Ishikawa (cell line): Measurements from ENCODE around the gene FGF14.

ENCODE experiments used
- CEBPB ChIP-seq: IDR thresholded peaks from 2 replicates; pipeline ENCODE4 v1.6.1; 2012
- CREB1 ChIP-seq: IDR thresholded peaks from 2 replicates; pipeline ENCODE4 v1.6.1; 2012; ENCODE audit warnings: low read depth
- EGR1 ChIP-seq: IDR thresholded peaks from 2 replicates; pipeline ENCODE4 v1.6.1; 2012
- EP300 ChIP-seq: IDR thresholded peaks from 2 replicates; pipeline ENCODE4 v1.6.1; 2012; ENCODE audit warnings: borderline replicate concordance
- FOXM1 ChIP-seq: IDR thresholded peaks from 2 replicates; pipeline ENCODE4 v1.6.1; 2012; ENCODE audit warnings: low read depth, borderline replicate concordance
- MAX ChIP-seq: IDR thresholded peaks from 2 replicates; pipeline ENCODE4 v1.6.1; 2012
- NFIC ChIP-seq: IDR thresholded peaks from 2 replicates; pipeline ENCODE4 v1.6.1; 2012
- RAD21 ChIP-seq: IDR thresholded peaks from 2 replicates; pipeline ENCODE4 v1.6.1; 2012; ENCODE audit warnings: low read depth
- REST ChIP-seq: IDR thresholded peaks from 2 replicates; pipeline ENCODE4 v1.6.1; 2012; ENCODE audit warnings: low read depth, mild to moderate bottlenecking
- TAF1 ChIP-seq: IDR thresholded peaks from 2 replicates; pipeline ENCODE4 v1.6.1; 2012; ENCODE audit warnings: low read depth, mild to moderate bottlenecking
- TCF12 ChIP-seq: IDR thresholded peaks from 2 replicates; pipeline ENCODE4 v1.6.1; 2012; ENCODE audit warnings: low read depth
- TEAD4 ChIP-seq: IDR thresholded peaks from 2 replicates; pipeline ENCODE4 v1.6.1; 2012
- USF1 ChIP-seq: IDR thresholded peaks from 2 replicates; pipeline ENCODE4 v1.6.1; 2012
- YY1 ChIP-seq: IDR thresholded peaks from 2 replicates; pipeline ENCODE4 v1.6.1; 2012; ENCODE audit warnings: low read depth
- ZBTB7A ChIP-seq: IDR thresholded peaks from 2 replicates; pipeline ENCODE4 v1.6.1; 2012; ENCODE audit warnings: low read depth

The FGF14 gene

GRCh38 chr13:101727118-101727517 lies 674.7 kb downstream of the FGF14 start:
- TF ChIP-seq CEBPB (no peak), YY1 (no peak), CREB1 (no peak), TEAD4 (no peak)

DNA sequence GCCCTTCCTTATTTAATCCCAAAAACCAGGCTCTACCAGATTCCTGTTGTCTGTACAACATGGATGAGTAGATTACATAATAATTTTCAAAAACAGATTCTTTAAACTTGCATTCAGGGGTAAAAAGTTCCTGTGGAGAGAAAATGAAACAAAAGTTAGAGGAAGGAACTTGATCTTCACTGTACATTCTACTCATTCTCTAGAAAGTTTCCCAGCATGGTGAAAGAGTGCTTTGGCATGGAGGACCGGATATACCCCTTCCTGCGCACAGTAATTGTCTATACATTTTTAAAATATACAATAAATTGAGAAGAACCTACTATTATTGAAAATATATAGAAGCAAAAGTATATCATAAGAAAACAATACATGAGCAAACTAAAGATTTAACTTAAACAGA lies 675.2 kb downstream of the FGF14 start:
- TF ChIP-seq FOXM1 = no peak
- TF ChIP-seq TCF12 = no peak
- TF ChIP-seq TAF1 = no peak
- no peak for TF ChIP-seq MAX

GRCh38 chr13:101718496-101718895 lies 683.4 kb downstream of the FGF14 start:
- TF ChIP-seq CEBPB = no peak
- TF ChIP-seq TAF1 = no peak
- TF ChIP-seq TCF12 = no peak
- TF ChIP-seq TEAD4 = no peak
- no peak for TF ChIP-seq FOXM1
- TF ChIP-seq NFIC = no peak
- TF ChIP-seq CREB1 = no peak
- TF ChIP-seq EP300 = no peak
- no peak for TF ChIP-seq REST
- no peak for TF ChIP-seq USF1
- no peak for TF ChIP-seq MAX
- TF ChIP-seq YY1 = no peak
- no peak for TF ChIP-seq ZBTB7A
- no peak for TF ChIP-seq RAD21
- no peak for TF ChIP-seq EGR1

DNA sequence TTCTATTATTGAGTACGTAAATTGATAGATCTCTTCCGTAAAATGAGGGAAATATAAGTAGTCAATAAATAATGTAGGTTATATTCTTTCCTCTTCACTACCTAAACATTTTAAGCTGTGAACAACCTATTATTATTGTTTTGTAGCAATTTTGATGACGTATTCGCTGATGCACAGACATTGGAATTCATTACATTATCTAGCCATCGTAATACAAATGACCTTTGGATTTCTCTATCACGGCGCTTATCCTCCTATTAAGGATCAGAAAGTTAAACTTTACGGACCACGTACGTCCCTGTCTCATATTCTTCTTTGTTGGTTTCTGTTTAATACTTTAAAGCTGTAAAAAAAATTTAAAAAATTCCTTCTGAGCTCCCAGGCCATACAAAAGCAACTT lies 684.5 kb downstream of the FGF14 start:
- no peak for TF ChIP-seq REST

DNA sequence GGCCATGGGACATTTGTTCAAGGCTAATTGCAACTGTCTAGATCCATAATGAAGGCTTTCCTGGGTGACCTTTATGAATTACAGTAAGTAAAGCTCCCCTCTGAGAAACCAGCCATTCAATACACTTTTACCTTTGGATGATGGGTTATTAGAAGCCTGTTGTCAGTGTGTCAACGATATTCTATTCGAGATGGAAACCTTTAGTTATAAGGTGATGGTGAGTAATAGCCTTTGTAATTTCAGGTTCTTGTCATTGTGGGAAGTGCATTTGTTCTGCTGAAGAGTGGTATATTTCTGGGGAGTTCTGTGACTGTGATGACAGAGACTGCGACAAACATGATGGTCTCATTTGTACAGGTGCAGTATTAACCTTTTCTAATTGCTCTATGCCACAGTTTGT lies 687.7 kb downstream of the FGF14 start:
- no peak for TF ChIP-seq REST
- TF ChIP-seq MAX = no peak
- no peak for TF ChIP-seq USF1
- TF ChIP-seq CREB1 = no peak
- no peak for TF ChIP-seq ZBTB7A
- TF ChIP-seq RAD21 = no peak
- no peak for TF ChIP-seq EP300
- no peak for TF ChIP-seq EGR1
- TF ChIP-seq CEBPB = no peak
- no peak for TF ChIP-seq TEAD4
- TF ChIP-seq TCF12 = no peak
- no peak for TF ChIP-seq FOXM1
- TF ChIP-seq TAF1 = no peak
- TF ChIP-seq NFIC = no peak
- TF ChIP-seq YY1 = no peak

- TF ChIP-seq TEAD4 (no peak), YY1 (no peak), CEBPB (no peak), FOXM1 (no peak), ZBTB7A (no peak), TCF12 (no peak), RAD21 (no peak), NFIC (no peak), EGR1 (no peak), REST (no peak), TAF1 (no peak), CREB1 (no peak), EP300 (no peak), USF1 (no peak), MAX (no peak)
Observed at GRCh38 chr13:101712026-101712348, 689.9 kb downstream of the FGF14 start.
